GM19324 (cell line): Measurements from ENCODE around the gene NSA2.

Experiments
- ATAC-seq: cut with Tn5 transposase; IDR thresholded peaks from one replicate; pipeline ENCODE4 v1.9.1; 2021; ENCODE audit warnings: mild to moderate bottlenecking, moderate library complexity; ENCODE audit not compliant: unreplicated experiment, low FRiP score

The NSA2 gene

GRCh38 chr5:74810915-74811314 lies 43.9 kb downstream of the NSA2 start:
- no peak for ATAC-seq

- ATAC-seq = no peak
Observed at GRCh38 chr5:74816875-74817274, 49.8 kb downstream of the NSA2 start.

DNA sequence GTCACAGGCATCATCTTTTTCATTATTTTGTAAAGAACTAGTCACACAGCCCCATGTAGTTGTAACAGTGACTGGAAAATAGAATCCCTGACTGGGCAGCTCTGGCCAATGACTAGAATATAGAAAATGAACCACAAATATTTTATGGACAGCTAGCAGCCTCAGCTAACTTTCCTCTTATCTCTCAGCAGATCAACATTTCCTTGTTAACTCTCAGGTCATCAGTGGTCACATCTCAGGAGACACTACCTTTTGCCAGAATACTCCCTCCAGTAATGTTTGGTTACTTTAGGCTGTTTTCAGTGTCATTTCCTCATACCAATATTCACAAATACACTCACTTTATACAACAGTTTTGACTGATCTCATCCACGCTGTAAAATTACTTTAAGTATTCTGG lies 55.2 kb downstream of the NSA2 start:
- no peak for ATAC-seq

GRCh38 chr5:74829413-74829812 lies 62.4 kb downstream of the NSA2 start:
- ATAC-seq = no peak
